Limb (tissue), 2 donors: Measurements from ENCODE around the gene RBM4B.
"Not testable (repeated sequence)": the region's sequence is repeated elsewhere in the genome, so short reads cannot be mapped to it uniquely, and the experiment has no call there.

ENCODE experiments used
- DNase-seq, 2 donors: peaks; one replicate each; pipeline ENCODE4 v3.0.0-alpha.2; 2016; ENCODE audit errors: extremely low spot score in 2 of 2

RBM4B gene

DNA sequence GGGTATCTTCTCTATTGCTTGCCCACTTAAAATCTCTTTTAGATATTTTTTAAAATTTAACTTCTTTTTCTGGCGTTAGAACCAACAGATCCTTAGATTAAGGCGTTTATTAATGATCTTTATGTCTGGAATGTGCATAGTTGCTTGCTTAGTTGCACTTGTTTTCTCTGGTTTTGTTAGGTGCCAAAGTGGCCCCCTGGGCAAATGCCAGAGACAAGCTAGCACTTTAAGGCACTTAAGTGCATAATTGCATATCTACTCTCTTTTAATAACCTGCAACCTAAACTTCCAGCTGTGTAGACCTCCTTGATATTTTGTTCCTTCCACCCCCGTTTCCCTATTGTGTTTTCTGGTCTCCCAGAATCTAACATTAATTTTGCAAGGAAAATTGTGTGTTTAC is 35.9 kb downstream of the RBM4B start:
- DNase-seq: no peak

DNA sequence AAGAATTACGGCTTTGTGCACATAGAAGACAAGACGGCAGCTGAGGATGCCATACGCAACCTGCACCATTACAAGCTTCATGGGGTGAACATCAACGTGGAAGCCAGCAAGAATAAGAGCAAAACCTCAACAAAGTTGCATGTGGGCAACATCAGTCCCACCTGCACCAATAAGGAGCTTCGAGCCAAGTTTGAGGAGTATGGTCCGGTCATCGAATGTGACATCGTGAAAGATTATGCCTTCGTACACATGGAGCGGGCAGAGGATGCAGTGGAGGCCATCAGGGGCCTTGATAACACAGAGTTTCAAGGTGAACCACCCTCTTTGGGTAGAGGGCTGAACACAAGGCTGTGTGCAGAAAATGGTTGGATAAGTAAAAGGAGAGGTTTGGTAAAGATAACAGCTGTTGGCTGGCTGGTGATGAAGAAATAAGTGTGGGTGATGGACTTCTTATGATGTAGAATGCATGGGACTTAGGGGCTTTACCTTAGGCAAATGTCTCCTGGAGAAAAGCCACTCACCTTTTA is 37.8 kb downstream of the RBM4B start:
- DNase-seq: not testable (repeated sequence)

GRCh38 chr11:66639066-66639813 is 38.4 kb downstream of the RBM4B start:
- DNase-seq: peak in 1 of 2 donors; percentile 34

- peak; percentile 98 to 99 for DNase-seq
Measured at GRCh38 chr11:66638177-66639065, 39.3 kb downstream of the RBM4B start, which contains the start of gene RBM4. TSS of gene RBM4 (plus strand) at chr11:66638703. CDS start at chr11:66639712, 1,009 bp downstream.

- no peak for DNase-seq
Measured at GRCh38 chr11:66637557-66638176, 40.0 kb downstream of the RBM4B start.

DNA sequence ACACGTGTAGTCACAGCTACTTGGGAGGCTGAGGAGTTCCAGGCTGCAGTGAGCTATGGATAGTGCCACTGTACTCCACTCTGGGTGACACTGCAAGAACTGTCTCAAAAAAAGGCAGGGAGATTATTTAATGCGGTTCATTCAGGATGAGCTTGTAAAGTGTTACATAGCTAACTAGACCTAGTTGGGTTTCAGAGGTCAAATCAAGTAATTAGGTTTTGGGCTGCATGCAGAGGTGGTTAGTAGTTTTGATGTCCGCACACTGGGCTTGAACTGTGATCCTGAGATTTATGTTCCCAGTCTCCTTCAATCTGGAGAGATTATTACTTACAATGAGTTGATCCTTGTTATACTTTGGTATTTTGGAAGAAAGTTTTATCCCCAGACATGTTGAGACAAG is 41.3 kb downstream of the RBM4B start:
- DNase-seq: no peak

- no peak for DNase-seq
Measured at GRCh38 chr11:66632952-66633351, 44.7 kb downstream of the RBM4B start.

- DNase-seq: no peak
Measured at GRCh38 chr11:66631883-66632282, 45.8 kb downstream of the RBM4B start.

DNA sequence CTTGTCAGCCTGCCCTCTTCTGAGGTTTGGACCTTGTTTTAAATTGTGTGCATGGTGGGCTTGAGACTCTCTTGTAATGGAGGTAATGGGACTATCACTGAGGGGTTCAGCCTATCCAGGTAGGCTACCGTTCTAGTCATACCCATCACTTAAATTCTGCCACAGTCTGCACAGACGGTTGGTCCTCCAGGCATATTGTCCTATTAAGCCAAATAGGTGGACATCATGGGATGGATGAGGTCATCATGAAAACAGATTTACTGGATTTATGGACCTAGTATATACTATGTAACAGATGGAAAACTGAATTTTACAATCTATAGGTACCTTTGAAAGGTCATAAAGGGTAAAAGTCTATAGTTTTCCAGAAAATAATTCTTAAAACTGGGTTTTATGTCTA is 48.3 kb downstream of the RBM4B start:
- DNase-seq: no peak

- no peak for DNase-seq
Measured at GRCh38 chr11:66628061-66628603, 49.6 kb downstream of the RBM4B start.

DNA sequence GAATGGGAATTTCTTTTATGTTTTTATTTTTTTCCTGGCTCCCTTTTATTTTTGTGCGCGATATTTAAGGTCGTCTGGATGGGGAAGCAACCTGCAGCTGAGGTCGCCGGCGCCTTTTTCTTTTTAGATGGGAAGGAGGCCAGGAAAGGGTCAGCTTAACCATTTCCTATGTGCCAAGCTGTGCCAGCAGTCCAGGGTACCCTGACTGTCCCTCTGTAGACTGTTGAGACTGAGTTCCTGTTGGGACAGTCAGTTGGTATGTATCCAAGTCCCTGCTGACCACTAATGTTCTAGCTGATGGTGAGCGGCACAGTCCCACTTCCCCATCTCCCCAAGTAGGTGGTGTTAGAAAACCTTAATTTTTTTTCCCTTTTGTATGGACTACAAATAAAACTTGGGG is 50.8 kb downstream of the RBM4B start:
- no peak for DNase-seq

GRCh38 chr11:66626382-66626781 is 51.3 kb downstream of the RBM4B start:
- DNase-seq: no peak

DNA sequence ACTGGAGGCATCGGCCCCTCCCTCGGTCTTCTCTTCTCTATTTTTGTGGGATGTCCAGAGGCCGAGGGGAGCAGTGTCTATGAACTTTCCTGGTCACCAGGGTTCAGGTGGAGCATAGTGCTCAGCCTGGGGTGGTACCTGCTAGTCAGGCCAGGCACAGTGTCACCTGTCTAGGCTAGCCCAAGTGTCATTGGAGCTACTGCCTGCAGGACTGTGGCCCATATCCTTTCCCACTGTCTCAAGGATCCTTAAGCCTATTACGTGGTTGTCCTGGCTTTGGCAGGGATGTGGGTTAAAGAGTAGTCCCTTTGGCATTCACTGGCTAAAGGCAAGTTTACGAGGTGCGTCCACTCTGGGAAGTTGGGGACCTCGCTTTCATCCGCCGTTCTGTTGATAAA is 51.9 kb downstream of the RBM4B start:
- no peak for DNase-seq

GRCh38 chr11:66625041-66625751 is 52.5 kb downstream of the RBM4B start:
- DNase-seq: no peak

DNA sequence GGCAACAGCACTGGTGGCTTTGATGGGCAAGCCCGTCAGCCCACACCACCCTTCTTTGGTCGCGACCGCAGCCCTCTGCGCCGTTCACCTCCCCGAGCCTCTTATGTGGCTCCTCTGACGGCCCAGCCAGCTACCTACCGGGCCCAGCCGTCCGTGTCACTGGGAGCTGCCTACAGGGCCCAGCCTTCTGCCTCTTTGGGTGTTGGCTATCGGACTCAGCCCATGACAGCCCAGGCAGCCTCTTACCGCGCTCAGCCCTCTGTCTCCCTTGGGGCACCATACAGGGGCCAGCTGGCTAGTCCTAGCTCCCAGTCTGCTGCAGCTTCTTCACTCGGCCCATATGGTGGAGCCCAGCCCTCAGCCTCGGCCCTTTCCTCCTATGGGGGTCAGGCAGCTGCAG is 53.2 kb downstream of the RBM4B start:
- no peak for DNase-seq

GRCh38 chr11:66619080-66619554 is 58.6 kb downstream of the RBM4B start:
- DNase-seq: no peak

- no peak for DNase-seq
Measured at GRCh38 chr11:66617155-66617834, 60.4 kb downstream of the RBM4B start.

DNA sequence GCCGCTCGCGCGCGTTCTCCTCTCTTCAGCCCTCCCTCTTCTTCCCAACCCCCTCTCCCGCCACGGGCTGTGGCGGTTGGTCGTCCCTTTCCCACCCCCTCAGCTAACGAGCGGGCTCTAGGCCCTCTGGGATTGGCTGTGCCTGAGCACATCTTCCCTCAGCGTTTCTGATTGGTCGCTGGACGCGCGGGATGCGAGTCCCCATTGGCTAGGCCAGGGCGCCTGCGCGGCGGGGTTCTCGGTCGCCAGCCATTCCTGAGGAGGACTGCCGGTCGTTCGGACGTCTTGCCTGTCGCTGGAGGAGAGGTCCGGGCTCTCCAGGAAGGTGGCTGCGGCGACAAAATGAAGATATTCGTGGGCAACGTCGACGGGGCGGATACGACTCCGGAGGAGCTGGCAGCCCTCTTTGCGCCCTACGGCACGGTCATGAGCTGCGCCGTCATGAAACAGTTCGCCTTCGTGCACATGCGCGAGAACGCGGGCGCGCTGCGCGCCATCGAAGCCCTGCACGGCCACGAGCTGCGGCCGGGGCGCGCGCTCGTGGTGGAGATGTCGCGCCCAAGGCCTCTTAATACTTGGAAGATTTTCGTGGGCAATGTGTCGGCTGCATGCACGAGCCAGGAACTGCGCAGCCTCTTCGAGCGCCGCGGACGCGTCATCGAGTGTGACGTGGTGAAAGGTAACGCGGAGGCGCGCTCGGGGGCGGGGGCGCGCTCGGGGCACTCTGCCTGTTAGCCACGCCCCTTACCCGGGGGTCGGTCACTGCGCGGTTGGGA is 61.1 kb downstream of the RBM4B start, which contains the start of gene RBM14:
TSS of gene RBM14 (plus strand) at position 252 of the 776 bp plus-strand sequence. CDS start at position 343, 91 bp downstream.
- DNase-seq: peak; percentile 98 to 99
